ENCODE data around the gene LRRFIP2.

GRCh38 chr3:37014620-37015019, 159.8 kb downstream of the LRRFIP2 start:
- no peak for TF ChIP-seq CTCF (IDR thresholded peaks at IDR 0.05)
- TF ChIP-seq POLR2A (IDR thresholded peaks at IDR 0.05), result no peak
